HT-29 (cell line): ENCODE results near the gene FAM210B. TPM values are rescaled to one million over a fixed set of nuclear protein-coding genes. Genes with fewer than 3 reads are reported as not detected.
"Not testable (repeated sequence)": the region's sequence is repeated elsewhere in the genome, so short reads cannot be mapped to it uniquely, and the experiment has no call there.

ENCODE experiments used
- DNase-seq: peaks from one replicate; pipeline ENCODE4 v3.0.0-alpha.2; 2015; ENCODE audit warnings: low spot score
- total RNA-seq: library from RNA; depleted of rRNA; stranded (reverse); fragments of >200 nt; shearing (Covaris generic); gene quantifications from 2 replicates; pipeline ENCODE4 v1.2.3, GENCODE V29; 2014

Gene FAM210B
- total RNA-seq, 1 experiment from 2014 or later, result 4.4 TPM

- DNase-seq, result peak; percentile 100
Observed at GRCh38 chr20:56392132-56392880, 33.5 kb downstream of the FAM210B start, which contains the start of the genes AURKA and CSTF1. TSS of gene AURKA (minus strand) at chr20:56392215. CDS start at chr20:56388197, 4,018 bp downstream. TSS of gene CSTF1 (plus strand) at chr20:56392645. CDS start at chr20:56395553, 2,908 bp downstream.

GRCh38 chr20:56392881-56393482, 34.2 kb downstream of the FAM210B start:
- peak; percentile 36 for DNase-seq

GRCh38 chr20:56393653-56394052, 34.9 kb downstream of the FAM210B start:
- DNase-seq, result no peak

GRCh38 chr20:56395166-56395565, 36.4 kb downstream of the FAM210B start:
- no peak for DNase-seq

DNA sequence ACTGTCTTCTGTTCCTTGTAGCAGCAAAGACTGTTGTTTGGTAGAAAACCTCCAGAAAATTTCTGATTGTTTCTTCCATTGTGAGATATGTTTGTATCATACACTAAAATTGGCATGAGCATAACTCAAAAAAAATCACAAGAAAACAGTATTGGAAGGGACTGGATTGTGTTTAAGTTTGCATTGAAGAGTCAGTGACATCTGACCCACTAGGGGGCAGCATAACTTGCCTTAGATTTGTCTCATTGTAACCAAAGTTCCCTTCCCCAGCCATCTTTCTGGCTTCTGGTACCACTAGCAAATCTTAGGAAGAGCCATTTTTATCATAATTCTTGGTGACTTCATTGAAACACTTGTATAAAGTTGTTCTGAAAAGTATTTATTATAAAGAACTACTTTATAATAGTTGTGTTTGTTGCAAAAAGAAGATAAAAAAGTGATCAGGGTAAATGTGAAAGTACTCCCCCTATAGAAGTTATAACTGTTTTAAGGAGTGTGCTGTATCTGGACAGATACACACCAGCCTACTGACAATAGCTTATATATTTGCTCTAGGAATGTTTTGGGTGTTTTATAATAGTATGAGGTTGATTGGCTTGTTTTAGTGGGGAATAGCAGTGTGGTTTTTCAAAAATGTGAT, 41.3 kb downstream of the FAM210B start:
- DNase-seq, result peak; percentile 91

- DNase-seq, result no peak
Observed at GRCh38 chr20:56403465-56403864, 44.7 kb downstream of the FAM210B start.

- DNase-seq, result not testable (repeated sequence)
Observed at GRCh38 chr20:56405356-56405755, 46.6 kb downstream of the FAM210B start.

- no peak for DNase-seq
Observed at GRCh38 chr20:56406910-56407309, 48.1 kb downstream of the FAM210B start.

GRCh38 chr20:56409521-56409920, 50.7 kb downstream of the FAM210B start:
- no peak for DNase-seq

DNA sequence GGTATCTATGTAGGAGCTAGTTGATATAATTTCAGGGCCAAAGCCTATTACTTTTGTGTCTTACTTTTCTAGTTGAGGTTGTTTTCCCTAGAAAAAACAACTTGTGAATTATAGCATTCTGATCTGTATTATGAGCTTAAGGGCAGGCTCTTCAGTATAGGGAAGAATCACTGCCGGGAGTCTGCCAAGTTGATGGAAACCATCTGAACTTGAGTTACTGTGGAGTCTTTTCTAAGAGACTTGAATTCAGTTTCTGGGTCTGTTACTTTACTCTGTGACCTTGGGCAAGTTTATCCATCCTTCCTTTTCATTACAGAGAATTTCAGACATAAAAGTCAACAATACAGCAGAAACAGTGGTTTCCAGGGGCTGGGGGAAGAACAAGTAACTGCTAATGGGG, 51.2 kb downstream of the FAM210B start:
- no peak for DNase-seq

- not testable (repeated sequence) for DNase-seq
Observed at GRCh38 chr20:56411287-56411686, 52.5 kb downstream of the FAM210B start.

DNA sequence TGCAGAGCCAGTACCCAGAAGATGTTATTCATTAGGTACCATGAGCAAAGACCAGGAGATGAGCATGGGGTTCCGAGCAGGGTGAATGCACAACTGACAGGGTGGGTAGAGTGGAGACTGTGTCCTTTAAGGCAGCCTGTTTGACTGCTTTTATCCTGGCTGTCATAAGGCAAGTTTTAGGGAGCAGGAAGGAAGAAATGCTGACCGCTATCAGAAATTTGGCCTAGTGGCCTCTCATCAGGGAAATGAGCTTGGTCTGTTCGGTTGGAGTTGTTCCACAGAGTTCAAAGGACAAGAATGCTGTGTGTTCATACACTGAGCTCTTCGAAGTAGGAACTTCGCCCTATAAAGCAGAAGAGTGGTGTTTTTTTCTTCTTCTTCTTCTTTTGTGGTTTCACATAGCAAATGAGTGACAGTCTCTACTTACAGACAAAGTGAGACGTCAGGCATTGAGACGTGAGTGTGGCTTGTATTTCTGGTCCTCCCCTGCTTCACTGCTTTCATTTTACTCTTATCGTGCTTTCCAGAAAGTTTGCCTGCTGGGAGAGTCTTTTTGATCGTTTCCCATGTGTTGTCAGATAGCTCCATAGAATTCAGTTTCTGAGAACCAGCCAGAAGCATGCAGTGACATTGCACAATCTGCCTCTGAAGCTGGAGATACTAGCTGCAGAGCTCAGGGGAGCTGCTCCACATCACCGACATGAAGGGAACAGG, 53.1 kb downstream of the FAM210B start, which contains the start of gene CASS4:
Gene CASS4, plus strand, starts transcription at position 502 of the 714 bp plus-strand sequence. Its CDS starts 199 bp downstream, at position 701.
- DNase-seq, result peak; percentile 42

DNA sequence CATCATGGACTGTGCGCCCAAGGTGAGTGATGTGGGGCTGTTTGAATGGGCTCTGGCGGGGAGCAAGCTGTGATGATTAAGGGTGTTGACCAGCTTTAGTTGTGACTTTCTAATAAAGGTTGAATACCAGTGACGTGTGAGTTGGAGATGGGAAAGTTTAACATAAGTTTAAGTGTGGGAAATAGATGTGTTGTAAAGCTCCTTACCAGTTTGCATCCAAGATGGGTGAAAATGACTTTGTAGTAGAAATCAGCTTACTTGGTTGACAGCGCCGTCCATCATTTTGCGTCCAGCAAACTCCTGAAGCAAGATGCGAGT, 53.7 kb downstream of the FAM210B start:
- DNase-seq, result no peak

- DNase-seq, result no peak
Observed at GRCh38 chr20:56412949-56413348, 54.2 kb downstream of the FAM210B start.

DNA sequence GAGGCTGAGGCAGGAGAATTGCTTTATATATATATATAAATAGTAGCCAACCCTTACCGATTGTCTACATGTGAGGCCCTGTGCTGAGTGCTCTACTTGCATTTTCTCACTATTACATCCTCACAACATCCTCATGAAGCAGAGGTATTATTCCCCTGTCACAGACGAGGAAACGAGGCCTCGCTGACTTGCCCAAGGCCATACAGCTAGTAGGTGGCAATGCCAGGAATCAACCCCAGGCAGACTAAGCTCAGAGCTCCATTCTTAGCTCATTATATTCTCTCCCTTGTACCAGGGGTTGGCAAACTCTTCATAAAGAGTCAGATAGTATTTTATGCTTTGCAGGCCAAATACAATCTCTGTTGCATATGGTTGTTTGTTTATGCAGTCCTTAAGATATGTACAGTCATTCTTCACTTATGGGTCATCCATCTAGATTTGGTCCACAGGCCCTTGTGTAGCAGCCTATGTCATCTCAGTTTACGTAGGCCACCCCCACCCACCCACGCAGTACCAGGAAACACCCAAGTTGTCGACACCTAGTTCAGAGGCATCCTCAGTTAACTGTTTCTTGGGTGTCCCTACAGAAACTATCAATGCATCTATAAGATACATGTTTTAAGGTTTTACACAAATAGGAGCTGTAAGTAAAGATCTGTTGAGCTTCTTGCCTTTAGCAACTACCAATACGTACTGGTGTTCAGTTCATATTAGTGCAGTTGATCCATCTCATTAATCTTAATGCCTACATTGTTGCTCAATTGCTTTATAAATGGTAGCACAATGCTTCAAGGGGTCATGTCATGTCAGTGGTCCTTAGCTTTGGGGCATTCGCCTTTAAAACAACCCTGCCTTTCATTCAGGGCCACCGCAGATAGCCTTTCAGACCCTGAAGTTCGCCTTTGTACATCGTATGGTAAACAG, 56.3 kb downstream of the FAM210B start:
- no peak for DNase-seq

- DNase-seq, result no peak
Observed at GRCh38 chr20:56417402-56417801, 58.6 kb downstream of the FAM210B start.

- no peak for DNase-seq
Observed at GRCh38 chr20:56417911-56418310, 59.1 kb downstream of the FAM210B start.
